Cardiac muscle cell (in vitro differentiated cells and primary cell): ENCODE data around the gene MYO5B. TPM values are rescaled to one million over a fixed set of nuclear protein-coding genes. Genes with fewer than 3 reads are reported as not detected.

Source experiments
- DNase-seq, 2 donors: peaks; one replicate each; pipeline versions ENCODE4 v3.0.0 to v3.0.0-alpha.2; 2010 to 2017; ENCODE audit warnings: low read depth in 1 of 2, low spot score in 1 of 2
- H3K27ac ChIP-seq: fragments of 200-600 bp; sonication (generic); 2 replicates; pipeline ENCODE4 v1.5.1; 2016
- H3K27me3 ChIP-seq: fragments of 200-600 bp; sonication (generic); 2 replicates; pipeline ENCODE4 v1.6.0; 2016; ENCODE audit warnings: control low read depth
- H3K36me3 ChIP-seq: fragments of 200-600 bp; sonication (generic); 2 replicates; pipeline ENCODE4 v1.5.1; 2016; ENCODE audit warnings: control low read depth
- H3K4me1 ChIP-seq: fragments of 200-600 bp; sonication (generic); 2 replicates; pipeline ENCODE4 v1.8.1; 2017; ENCODE audit warnings: low read depth, mild to moderate bottlenecking, mixed run types
- H3K4me3 ChIP-seq: fragments of 200-600 bp; sonication (generic); 2 replicates; pipeline ENCODE4 v1.5.1; 2016; ENCODE audit warnings: mild to moderate bottlenecking
- H3K9me3 ChIP-seq: fragments of 200-600 bp; sonication (generic); 2 replicates; pipeline ENCODE4 v1.5.1; 2017; ENCODE audit warnings: low read depth, mild to moderate bottlenecking, control low read depth
- CTCF ChIP-seq: IDR thresholded peaks from 2 replicates; pipeline ENCODE4 v1.5.1; 2012; ENCODE audit warnings: low read depth, mild to moderate bottlenecking, low read length
- polyA plus RNA-seq: library from polyadenylated mRNA; unstranded; fragments of >200 nt; fragmentation: Nextera tagmentation; extraction: Ambion mirVana; gene quantifications from 2 replicates; pipeline ENCODE4 v1.2.1, GENCODE V29; 2016
- total RNA-seq: library from RNA; depleted of rRNA; stranded (reverse); fragments of >200 nt; gene quantifications from 2 replicates; pipeline ENCODE4 v1.2.3, GENCODE V29; 2016

Gene MYO5B
- total and polyA plus RNA-seq, 2 experiments from 2014 or later: 3.0 to 16.7 TPM

DNA sequence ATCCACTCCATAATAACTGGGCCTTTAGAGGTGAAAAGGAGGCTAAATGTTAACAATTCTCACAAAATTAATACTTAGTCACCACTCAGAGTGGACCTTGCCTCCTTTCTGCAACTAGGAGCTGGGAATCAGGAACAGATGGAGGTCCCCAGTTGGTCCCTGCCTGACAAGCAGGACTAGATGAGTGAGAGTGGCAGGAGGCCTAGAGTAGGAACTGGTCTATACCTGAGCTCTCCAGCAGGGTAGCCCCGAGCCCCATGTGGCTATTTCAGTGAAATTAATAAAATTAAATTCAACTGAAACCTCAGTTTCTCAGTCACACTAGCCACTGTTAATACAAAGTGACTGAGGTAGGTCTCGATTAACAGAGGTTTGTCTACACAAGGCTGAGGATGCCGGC, 150.5 kb downstream of the MYO5B start:
- Histone ChIP-seq H3K36me3 (no peaks in the 10 kb centered on the region), H3K27me3 (no peaks in the 10 kb centered on the region), H3K4me1 (peaks cover 3% of the 10 kb centered on the region), H3K27ac (no peak overlapping the region), H3K4me3 (no peak overlapping the region), H3K9me3 (no peaks in the 10 kb centered on the region)
- TF ChIP-seq CTCF: no peak
- DNase-seq: no peak

- H3K9me3 ChIP-seq: no peaks in the 10 kb centered on the region
- no peak overlapping the region for H3K4me3 ChIP-seq
- no peaks in the 10 kb centered on the region for H3K27me3 ChIP-seq
- TF ChIP-seq CTCF: no peak
- DNase-seq: no peak
- H3K4me1 ChIP-seq: peaks cover 3% of the 10 kb centered on the region
- H3K36me3 ChIP-seq: no peaks in the 10 kb centered on the region
- H3K27ac ChIP-seq: no peak overlapping the region
Observed at GRCh38 chr18:50042611-50043010, 152.3 kb downstream of the MYO5B start.

DNA sequence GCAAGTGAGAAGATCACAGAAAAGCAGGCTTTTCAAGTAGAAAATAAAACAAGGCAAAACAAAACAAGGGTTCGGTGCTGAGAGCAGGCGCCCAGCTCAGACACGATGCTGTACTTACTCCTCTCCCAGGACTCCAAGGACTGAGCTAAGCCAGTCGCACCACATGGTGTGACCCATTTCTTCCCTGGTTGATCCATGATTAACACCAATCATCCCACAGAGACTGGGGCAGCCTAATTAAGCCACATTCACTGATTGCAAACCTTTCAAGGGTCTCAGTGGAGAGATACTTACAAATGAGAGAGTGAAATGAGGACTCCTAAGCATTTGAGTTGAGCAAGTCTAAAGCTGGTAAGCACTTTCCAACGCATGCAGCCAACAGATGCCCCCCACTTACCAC, 155.2 kb downstream of the MYO5B start:
- no peaks in the 10 kb centered on the region for H3K27me3 ChIP-seq
- no peak for DNase-seq
- H3K9me3 ChIP-seq: no peaks in the 10 kb centered on the region
- H3K4me1 ChIP-seq: peaks cover 3% of the 10 kb centered on the region
- no peak overlapping the region for H3K27ac ChIP-seq
- H3K4me3 ChIP-seq: no peak overlapping the region
- no peaks in the 10 kb centered on the region for H3K36me3 ChIP-seq
- no peak for TF ChIP-seq CTCF

DNA sequence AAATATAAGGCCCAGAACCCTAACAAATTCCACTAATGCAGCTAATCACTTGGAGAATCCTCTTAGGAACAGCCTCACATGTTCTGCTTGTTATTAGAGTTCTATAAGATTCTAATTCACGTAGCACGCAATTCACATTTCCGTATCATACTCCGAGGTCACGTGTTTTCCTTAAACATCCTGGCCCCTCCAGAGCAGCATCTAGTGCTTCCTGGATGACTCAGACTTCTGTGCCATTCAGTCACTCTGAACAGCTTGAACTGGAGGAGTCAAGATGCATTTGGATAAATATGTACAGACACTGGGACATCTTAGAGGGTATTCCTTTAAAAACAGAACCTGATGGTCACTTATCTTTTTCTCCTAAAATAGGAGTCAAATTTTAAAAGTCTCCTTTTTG, 156.5 kb downstream of the MYO5B start:
- no peak for TF ChIP-seq CTCF
- Histone ChIP-seq H3K4me1 (no peaks in the 10 kb centered on the region), H3K27ac (no peak overlapping the region), H3K9me3 (no peaks in the 10 kb centered on the region), H3K4me3 (no peak overlapping the region), H3K27me3 (no peaks in the 10 kb centered on the region), H3K36me3 (no peaks in the 10 kb centered on the region)
- DNase-seq: peak in 1 of 2 donors; percentile 50

DNA sequence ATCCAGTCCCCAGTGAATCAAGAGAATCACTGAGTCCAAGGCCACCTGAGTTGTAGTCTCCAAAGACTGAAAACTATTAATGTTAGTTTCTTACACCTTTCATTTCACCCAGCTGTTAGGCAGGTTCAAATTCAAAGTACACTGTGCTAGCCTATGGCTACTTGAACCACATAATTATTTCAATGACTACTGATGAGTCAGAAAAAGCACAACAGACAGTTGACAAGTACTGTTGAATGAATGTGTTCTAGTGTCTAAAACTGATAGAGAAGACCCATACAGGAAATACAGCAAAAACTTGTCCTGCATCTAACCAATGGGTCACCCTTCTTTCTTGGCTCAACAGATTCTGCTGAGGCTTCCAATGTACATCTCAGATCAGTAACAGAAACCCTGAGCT, 160.9 kb downstream of the MYO5B start:
- H3K27ac ChIP-seq: no peak overlapping the region
- no peak for TF ChIP-seq CTCF
- no peaks in the 10 kb centered on the region for H3K4me1 ChIP-seq
- DNase-seq: no peak
- no peak overlapping the region for H3K4me3 ChIP-seq
- H3K36me3 ChIP-seq: no peaks in the 10 kb centered on the region
- H3K27me3 ChIP-seq: no peaks in the 10 kb centered on the region
- H3K9me3 ChIP-seq: no peaks in the 10 kb centered on the region

GRCh38 chr18:50033004-50033403, 161.9 kb downstream of the MYO5B start:
- no peak for DNase-seq
- no peaks in the 10 kb centered on the region for H3K27me3 ChIP-seq
- H3K4me3 ChIP-seq: no peak overlapping the region
- no peak for TF ChIP-seq CTCF
- H3K4me1 ChIP-seq: no peaks in the 10 kb centered on the region
- H3K27ac ChIP-seq: no peak overlapping the region
- no peaks in the 10 kb centered on the region for H3K36me3 ChIP-seq
- no peaks in the 10 kb centered on the region for H3K9me3 ChIP-seq
